PC-3 (cell line): ENCODE results near the gene GPD1.

Source experiments
- CTCF ChIP-seq: fragments of 300-600 bp; sonication (generic); conservative IDR thresholded peaks from 2 replicates; pipeline ENCODE4 v1.5.1; 2017; ENCODE audit warnings: antibody characterized with exemption, low read depth, mild to moderate bottlenecking, low read length
- EZH2 ChIP-seq: fragments of 300-600 bp; sonication (generic); IDR thresholded peaks from one replicate; pipeline ENCODE4 v1.6.1; 2017; ENCODE audit warnings: antibody characterized with exemption, mild to moderate bottlenecking, low read length; ENCODE audit not compliant: unreplicated experiment
- EZH2phosphoT487 ChIP-seq: fragments of 300-600 bp; sonication (generic); IDR thresholded peaks from 2 replicates; pipeline ENCODE4 v1.6.1; 2018; ENCODE audit warnings: mild to moderate bottlenecking, antibody characterized with exemption, low read length, borderline replicate concordance

GRCh38 chr12:50107416-50108268 lies 3.8 kb downstream of the GPD1 start:
- TF ChIP-seq CTCF (no peak), EZH2 (no peak), EZH2phosphoT487 (no peak)
